ENCODE data around the gene RNASE11. TPM values are rescaled to one million over a fixed set of nuclear protein-coding genes. Genes with fewer than 3 reads are reported as not detected.

Gene RNASE11
- total and polyA plus RNA-seq, 7 donors = not detected

DNA sequence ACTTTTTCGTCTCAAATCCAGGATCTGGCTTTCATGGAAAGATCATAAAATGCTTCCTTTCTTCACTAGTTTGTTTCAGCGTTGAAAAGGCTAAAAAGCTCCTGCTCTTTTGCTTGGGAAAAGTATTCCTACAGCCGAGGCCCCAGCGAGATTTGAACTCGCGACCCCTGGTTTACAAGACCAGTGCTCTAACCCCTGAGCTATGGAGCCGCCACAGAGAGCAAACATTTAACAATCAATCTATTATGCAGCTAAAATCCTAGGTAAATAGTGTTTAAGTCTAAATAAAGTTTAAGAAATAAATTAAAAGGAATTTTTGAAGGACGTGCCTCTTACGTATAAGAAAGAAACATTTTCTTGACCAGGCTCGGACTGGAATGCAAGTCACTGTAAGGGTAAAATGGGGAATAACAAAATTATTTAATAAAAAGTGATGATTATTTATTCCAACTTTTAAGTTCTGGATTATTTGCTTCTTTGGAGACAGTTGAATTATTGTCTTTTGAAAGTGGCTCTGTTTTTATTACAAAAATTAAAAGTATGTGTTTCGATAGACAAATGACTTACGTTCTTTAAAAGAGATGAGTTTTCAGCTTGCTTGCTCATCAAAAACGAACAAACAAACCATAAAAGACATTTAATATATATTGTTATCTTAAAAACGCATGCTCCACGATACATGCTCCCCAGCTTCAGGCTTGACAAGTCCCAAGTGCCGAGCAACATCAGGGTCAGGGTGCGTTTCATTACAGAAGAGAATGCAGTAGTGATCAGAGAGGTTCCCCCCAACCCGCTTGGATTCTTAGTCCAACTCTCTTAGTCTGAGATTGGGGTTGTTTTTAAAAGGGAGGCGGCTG lies 43.5 kb upstream of the RNASE11 start:
- Histone ChIP-seq H3K4me1 (peaks cover 0 to 40% (median 34%) of the 10 kb centered on the region in 4 donors), H3K9me3 (no peaks in the 10 kb centered on the region), H3K27me3 (no peaks in the 10 kb centered on the region), H3K27ac (no peak overlapping the region), H3K4me3 (peak overlapping the region; percentile 14 to 43 (median 28)), H3K36me3 (no peaks in the 10 kb centered on the region)
- DNase-seq = no peak
- TF ChIP-seq POLR2AphosphoS5 (IDR thresholded peaks at IDR 0.05) = no peak
- no peak for TF ChIP-seq CTCF (IDR thresholded peaks at IDR 0.05)
- no peak for TF ChIP-seq EP300 (IDR thresholded peaks at IDR 0.05)
- TF ChIP-seq POLR2A (IDR thresholded peaks at IDR 0.05) = no peak
- intact Hi-C loops (cut with DNase I) = no loop called here
- WGBS, 2 donors = 1% methylated on average over 19 of the region's 19 CpGs

GRCh38 chr14:20630340-20631022 lies 42.7 kb upstream of the RNASE11 start:
- no peaks in the 10 kb centered on the region for H3K9me3 ChIP-seq
- peak overlapping the region; percentile 14 to 43 (median 22) for H3K4me3 ChIP-seq
- H3K27me3 ChIP-seq = no peaks in the 10 kb centered on the region
- 1 to 2% methylated on average over 23 of the region's 23 CpGs for WGBS, 2 donors
- H3K27ac ChIP-seq = no peak overlapping the region
- TF ChIP-seq EP300 (IDR thresholded peaks at IDR 0.05) (no peak), POLR2AphosphoS5 (IDR thresholded peaks at IDR 0.05) (no peak), CTCF (IDR thresholded peaks at IDR 0.05) (no peak), POLR2A (IDR thresholded peaks at IDR 0.05) (no peak)
- H3K4me1 ChIP-seq = peaks cover 0 to 47% (median 42%) of the 10 kb centered on the region in 4 donors
- DNase-seq = no peak
- H3K36me3 ChIP-seq = no peaks in the 10 kb centered on the region
- intact Hi-C loops (cut with DNase I) = no loop called here

GRCh38 chr14:20628063-20628854 lies 40.5 kb upstream of the RNASE11 start:
- intact Hi-C loops (cut with DNase I) = no loop called here
- peaks cover 0 to 55% (median 44%) of the 10 kb centered on the region in 4 donors for H3K4me1 ChIP-seq
- H3K27ac ChIP-seq = no peak overlapping the region
- peaks cover 0 to 4% (median 0%) of the 10 kb centered on the region in 3 donors for H3K27me3 ChIP-seq
- H3K9me3 ChIP-seq = no peaks in the 10 kb centered on the region
- WGBS, 2 donors = 52 to 56% methylated on average over 10 of the region's 10 CpGs
- TF ChIP-seq CTCF (IDR thresholded peaks at IDR 0.05) (no peak), POLR2A (IDR thresholded peaks at IDR 0.05) (no peak), POLR2AphosphoS5 (IDR thresholded peaks at IDR 0.05) (no peak), EP300 (IDR thresholded peaks at IDR 0.05) (no peak)
- no peaks in the 10 kb centered on the region for H3K36me3 ChIP-seq
- no peak overlapping the region for H3K4me3 ChIP-seq
- no peak for DNase-seq

DNA sequence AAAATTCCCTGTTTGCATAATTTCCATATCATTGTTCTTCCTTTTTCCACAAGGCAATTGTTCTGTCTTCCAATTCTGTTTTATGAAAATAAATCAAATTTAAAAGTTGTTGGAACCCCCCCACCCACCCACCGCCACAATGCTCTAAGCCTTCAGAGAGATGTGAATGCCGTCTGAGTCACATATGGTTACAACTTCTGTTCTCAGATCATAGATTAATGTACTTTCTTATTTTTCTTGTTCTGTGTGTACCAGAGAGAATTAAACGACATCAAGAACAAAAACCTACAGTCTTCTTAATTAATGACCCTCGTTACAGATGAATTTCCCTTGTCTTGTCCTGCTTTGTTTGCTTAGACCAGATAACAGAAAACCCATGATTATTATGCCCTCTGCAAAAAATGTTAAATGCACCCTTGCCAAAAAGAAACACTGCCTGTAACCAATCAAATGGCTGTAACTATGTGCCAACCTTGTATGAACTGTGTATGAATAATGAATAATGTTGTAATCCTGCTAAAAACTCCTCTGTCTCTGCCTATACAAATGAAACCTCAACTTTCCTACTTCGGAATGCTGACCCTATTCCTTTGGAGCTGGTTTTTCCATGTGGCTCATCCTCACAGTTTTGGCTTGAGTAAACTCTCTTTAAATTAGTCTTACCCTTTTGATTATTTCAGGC lies 39.7 kb upstream of the RNASE11 start:
- Histone ChIP-seq H3K4me3 (no peak overlapping the region), H3K4me1 (peaks cover 0 to 48% (median 42%) of the 10 kb centered on the region in 4 donors), H3K36me3 (no peaks in the 10 kb centered on the region), H3K27ac (no peak overlapping the region), H3K27me3 (peaks cover 0 to 7% (median 0%) of the 10 kb centered on the region in 3 donors), H3K9me3 (no peaks in the 10 kb centered on the region)
- intact Hi-C loops (cut with DNase I) = no loop called here
- WGBS, 2 donors = 73 to 76% methylated on average over 5 of the region's 5 CpGs
- no peak for TF ChIP-seq POLR2A (IDR thresholded peaks at IDR 0.05)
- TF ChIP-seq EP300 (IDR thresholded peaks at IDR 0.05) = no peak
- DNase-seq = no peak
